ENCODE measurements around the gene TOR1A.

DNA sequence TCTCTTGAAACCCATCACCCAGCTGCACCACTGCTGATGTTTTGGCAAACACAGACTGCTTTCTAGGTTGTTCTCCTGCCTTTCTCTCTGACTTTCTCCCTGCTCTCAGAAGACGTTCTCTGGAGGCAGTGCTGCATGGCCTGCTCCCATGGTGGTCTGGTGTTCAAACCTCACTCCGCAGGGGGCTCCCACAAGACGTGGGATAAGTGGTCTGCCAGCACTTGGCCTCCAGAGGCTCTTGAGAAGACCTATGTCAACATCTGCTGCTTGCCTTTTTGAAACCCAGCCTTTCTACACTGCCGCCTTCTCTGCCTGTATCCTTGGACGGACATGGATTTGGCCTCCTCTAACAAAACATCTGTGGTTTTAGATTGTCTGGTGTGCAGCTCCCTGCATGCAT lies 27.9 kb upstream of the TOR1A start:
- TF ChIP-seq, protein P1, sequence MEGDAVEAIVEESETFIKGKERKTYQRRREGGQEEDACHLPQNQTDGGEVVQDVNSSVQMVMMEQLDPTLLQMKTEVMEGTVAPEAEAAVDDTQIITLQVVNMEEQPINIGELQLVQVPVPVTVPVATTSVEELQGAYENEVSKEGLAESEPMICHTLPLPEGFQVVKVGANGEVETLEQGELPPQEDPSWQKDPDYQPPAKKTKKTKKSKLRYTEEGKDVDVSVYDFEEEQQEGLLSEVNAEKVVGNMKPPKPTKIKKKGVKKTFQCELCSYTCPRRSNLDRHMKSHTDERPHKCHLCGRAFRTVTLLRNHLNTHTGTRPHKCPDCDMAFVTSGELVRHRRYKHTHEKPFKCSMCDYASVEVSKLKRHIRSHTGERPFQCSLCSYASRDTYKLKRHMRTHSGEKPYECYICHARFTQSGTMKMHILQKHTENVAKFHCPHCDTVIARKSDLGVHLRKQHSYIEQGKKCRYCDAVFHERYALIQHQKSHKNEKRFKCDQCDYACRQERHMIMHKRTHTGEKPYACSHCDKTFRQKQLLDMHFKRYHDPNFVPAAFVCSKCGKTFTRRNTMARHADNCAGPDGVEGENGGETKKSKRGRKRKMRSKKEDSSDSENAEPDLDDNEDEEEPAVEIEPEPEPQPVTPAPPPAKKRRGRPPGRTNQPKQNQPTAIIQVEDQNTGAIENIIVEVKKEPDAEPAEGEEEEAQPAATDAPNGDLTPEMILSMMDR (IDR thresholded peaks at IDR 0.05; ENCODE audit: poor library complexity), result no peak
- TF ChIP-seq EZH2phosphoT487 (IDR thresholded peaks at IDR 0.05; ENCODE audit: low read depth, severe bottlenecking, unreplicated experiment), result no peak
